ENCODE measurements around the gene TFPI. TPM values are rescaled to one million over a fixed set of nuclear protein-coding genes. Genes with fewer than 3 reads are reported as not detected.
A peak's percentile ranks its signal among the peaks of the same experiment; 100 is the strongest.
"Not testable (repeated sequence)": the region's sequence is repeated elsewhere in the genome, so short reads cannot be mapped to it uniquely, and the experiment has no call there.

The TFPI gene
- polyA plus RNA-seq (ENCODE audit: insufficient read length) = 49.6 TPM

- DNase-seq = peak; percentile 80
Measured at GRCh38 chr2:187554011-187554703, at the start of gene TFPI. Gene TFPI, minus strand, starts transcription at chr2:187554435. Its CDS starts 50,667 bp downstream, at chr2:187503768.

- no peak for DNase-seq
Measured at GRCh38 chr2:187594801-187595200, 40.6 kb upstream of the TFPI start.

- no peak for DNase-seq
Measured at GRCh38 chr2:187593697-187594096, 39.5 kb upstream of the TFPI start.

GRCh38 chr2:187593098-187593497, 38.9 kb upstream of the TFPI start:
- no peak for DNase-seq

- DNase-seq = no peak
Measured at GRCh38 chr2:187590175-187590574, 35.9 kb upstream of the TFPI start.

- no peak for DNase-seq
Measured at GRCh38 chr2:187586011-187586641, 31.9 kb upstream of the TFPI start.

- DNase-seq = no peak
Measured at GRCh38 chr2:187581125-187581896, 27.1 kb upstream of the TFPI start.

GRCh38 chr2:187580462-187581124, 26.4 kb upstream of the TFPI start:
- peak; percentile 59 for DNase-seq

- no peak for DNase-seq
Measured at GRCh38 chr2:187577310-187577709, 23.1 kb upstream of the TFPI start.

GRCh38 chr2:187576906-187577305, 22.7 kb upstream of the TFPI start:
- no peak for DNase-seq

GRCh38 chr2:187575751-187576067, 21.5 kb upstream of the TFPI start:
- DNase-seq = no peak

- no peak for DNase-seq
Measured at GRCh38 chr2:187574969-187575750, 20.9 kb upstream of the TFPI start.

GRCh38 chr2:187573722-187574121, 19.5 kb upstream of the TFPI start:
- no peak for DNase-seq

- DNase-seq = not testable (repeated sequence)
Measured at GRCh38 chr2:187571996-187572395, 17.8 kb upstream of the TFPI start.

GRCh38 chr2:187569571-187569970, 15.3 kb upstream of the TFPI start:
- DNase-seq = no peak

- no peak for DNase-seq
Measured at GRCh38 chr2:187569042-187569441, 14.8 kb upstream of the TFPI start.

- DNase-seq = no peak
Measured at GRCh38 chr2:187567126-187567525, 12.9 kb upstream of the TFPI start.

- no peak for DNase-seq
Measured at GRCh38 chr2:187566712-187567111, 12.5 kb upstream of the TFPI start.

- no peak for DNase-seq
Measured at GRCh38 chr2:187566266-187566665, 12.0 kb upstream of the TFPI start.

- not testable (repeated sequence) for DNase-seq
Measured at GRCh38 chr2:187565618-187566017, 11.4 kb upstream of the TFPI start.

GRCh38 chr2:187556493-187556892, 2.3 kb upstream of the TFPI start:
- DNase-seq = not testable (repeated sequence)

GRCh38 chr2:187554704-187555082, 458 bp upstream of the TFPI start:
- no peak for DNase-seq

All from hindlimb muscle (tissue), 1 donor.